H9 (cell line): ENCODE measurements around the gene TYW1. TPM values are rescaled to one million over a fixed set of nuclear protein-coding genes. Genes with fewer than 3 reads are reported as not detected.
"Not testable (repeated sequence)": the region's sequence is repeated elsewhere in the genome, so short reads cannot be mapped to it uniquely, and the experiment has no call there.

Experiments used
- DNase-seq: peaks from one replicate; pipeline ENCODE4 v3.0.0-alpha.2; 2017
- H2AFZ ChIP-seq: one replicate; pipeline ENCODE4 v1.6.1; 2013; ENCODE audit warnings: mild to moderate bottlenecking, low read length, control low read depth, moderate library complexity
- H2AK5ac ChIP-seq: 2 replicates; pipeline ENCODE4 v1.6.1; 2013; ENCODE audit warnings: low read length, control low read depth, mixed read lengths; ENCODE audit not compliant: insufficient read length
- H2BK120ac ChIP-seq: one replicate; pipeline ENCODE4 v1.6.1; 2013; ENCODE audit warnings: low read depth, mild to moderate bottlenecking, low read length, control low read depth, inconsistent platforms; ENCODE audit not compliant: poor library complexity, severe bottlenecking
- H2BK12ac ChIP-seq: 2 replicates; pipeline ENCODE4 v1.6.1; 2013; ENCODE audit warnings: low read length, control low read depth, mixed read lengths, low read depth; ENCODE audit not compliant: insufficient read length
- H2BK15ac ChIP-seq: 2 replicates; pipeline ENCODE4 v1.6.1; 2013; ENCODE audit warnings: low read depth, low read length, control low read depth
- H2BK20ac ChIP-seq: one replicate; pipeline ENCODE4 v1.6.1; 2013; ENCODE audit warnings: low read depth, mild to moderate bottlenecking, low read length, control low read depth, inconsistent platforms; ENCODE audit not compliant: poor library complexity, severe bottlenecking
- H2BK5ac ChIP-seq: 2 replicates; pipeline ENCODE4 v1.6.1; 2013; ENCODE audit warnings: low read length, control low read depth, mixed read lengths; ENCODE audit not compliant: insufficient read length
- H3K14ac ChIP-seq: 2 replicates; pipeline ENCODE4 v1.6.1; 2013; ENCODE audit warnings: low read length, control low read depth; ENCODE audit not compliant: insufficient read depth
- H3K18ac ChIP-seq: 2 replicates; pipeline ENCODE4 v1.6.1; 2013; ENCODE audit warnings: low read depth, mild to moderate bottlenecking, mixed read lengths, low read length, control low read depth; ENCODE audit not compliant: insufficient read length
- H3K23ac ChIP-seq: 2 replicates; pipeline ENCODE4 v1.6.1; 2013; ENCODE audit warnings: low read length, control low read depth, mixed read lengths, low read depth; ENCODE audit not compliant: insufficient read length
- H3K23me2 ChIP-seq: 2 replicates; pipeline ENCODE4 v1.6.1; 2013; ENCODE audit warnings: low read depth, mild to moderate bottlenecking, mixed read lengths, low read length, control low read depth; ENCODE audit not compliant: insufficient read length, poor library complexity, severe bottlenecking
- H3K27ac ChIP-seq: 2 replicates; pipeline ENCODE4 v1.5.1; 2013; ENCODE audit warnings: low read length, control low read depth, mixed read lengths, low read depth; ENCODE audit not compliant: insufficient read length
- H3K27me3 ChIP-seq: 2 replicates; pipeline ENCODE4 v1.6.1; 2013; ENCODE audit warnings: low read length, control low read depth, inconsistent platforms; ENCODE audit not compliant: insufficient read depth
- H3K4ac ChIP-seq: 2 replicates; pipeline ENCODE4 v1.6.1; 2013; ENCODE audit warnings: low read depth, mild to moderate bottlenecking, control low read depth, inconsistent platforms, low read length, moderate library complexity
- H3K4me1 ChIP-seq: 2 replicates; pipeline ENCODE4 v1.6.1; 2013; ENCODE audit warnings: low read length, control low read depth, inconsistent platforms; ENCODE audit not compliant: insufficient read depth
- H3K4me2 ChIP-seq: 2 replicates; pipeline ENCODE4 v1.6.1; 2013; ENCODE audit warnings: low read length, control low read depth, mixed read lengths; ENCODE audit not compliant: insufficient read length, insufficient read depth
- H3K56ac ChIP-seq: 2 replicates; pipeline ENCODE4 v1.6.1; 2013; ENCODE audit warnings: low read depth, mild to moderate bottlenecking, mixed read lengths, low read length, control low read depth; ENCODE audit not compliant: insufficient read length
- H3K79me1 ChIP-seq: 2 replicates; pipeline ENCODE4 v1.6.1; 2013; ENCODE audit warnings: low read depth, mild to moderate bottlenecking, moderate library complexity, low read length, control low read depth, inconsistent platforms; ENCODE audit not compliant: insufficient read depth, poor library complexity, severe bottlenecking
- H3K79me2 ChIP-seq: 2 replicates; pipeline ENCODE4 v1.6.1; 2013; ENCODE audit warnings: low read length, control low read depth, inconsistent platforms; ENCODE audit not compliant: insufficient read depth
- H3K9ac ChIP-seq: 2 replicates; pipeline ENCODE4 v1.6.1; 2013; ENCODE audit warnings: low read length, control low read depth, mixed read lengths; ENCODE audit not compliant: insufficient read length; ENCODE audit errors: extremely low read depth
- H3K9me3 ChIP-seq: one replicate; pipeline ENCODE4 v1.6.1; 2013; ENCODE audit warnings: low read depth, low read length, inconsistent platforms; ENCODE audit not compliant: control insufficient read depth
- H3T11ph ChIP-seq: one replicate; pipeline ENCODE4 v1.6.1; 2013; ENCODE audit warnings: mild to moderate bottlenecking, low read length, control low read depth, inconsistent platforms
- H4K20me1 ChIP-seq: one replicate; pipeline ENCODE4 v1.6.1; 2013; ENCODE audit not compliant: control insufficient read depth, insufficient read length, insufficient read depth
- H4K5ac ChIP-seq: 2 replicates; pipeline ENCODE4 v1.6.1; 2013; ENCODE audit warnings: low read depth, mild to moderate bottlenecking, mixed read lengths, low read length, control low read depth; ENCODE audit not compliant: insufficient read length
- H4K8ac ChIP-seq: replicated peaks from 2 replicates; pipeline ENCODE4 v1.6.1; 2013; ENCODE audit warnings: low read length, control low read depth, mixed read lengths, low read depth; ENCODE audit not compliant: insufficient read length
- H4K91ac ChIP-seq: 2 replicates; pipeline ENCODE4 v1.6.1; 2013; ENCODE audit warnings: low read depth, mild to moderate bottlenecking, moderate library complexity, mixed read lengths, low read length, control low read depth; ENCODE audit not compliant: insufficient read length
- H3K27ac Mint-ChIP-seq, 3 experiments: 2 replicates in 2 of 3; 3 replicates in 1 of 3; pipeline ENCODE4 v1.8.0; 2020 to 2021; ENCODE audit warnings: mixed read lengths in 3 of 3, mild to moderate bottlenecking in 1 of 3, moderate library complexity in 1 of 3
- H3K27me3 Mint-ChIP-seq: 2 replicates; pipeline ENCODE4 v1.8.0; 2021; ENCODE audit warnings: low read depth, mild to moderate bottlenecking, moderate library complexity, mixed read lengths
- H3K36me3 Mint-ChIP-seq, 3 experiments: 2 replicates in 2 of 3; 3 replicates in 1 of 3; pipeline ENCODE4 v1.8.0; 2020 to 2021; ENCODE audit warnings: low read depth in 3 of 3, mixed read lengths in 3 of 3; ENCODE audit not compliant: insufficient read depth in 1 of 3
- H3K4me1 Mint-ChIP-seq, 2 experiments: 2 replicates each; pipeline ENCODE4 v1.8.0; 2020; ENCODE audit warnings: mixed read lengths in 2 of 2
- H3K4me3 Mint-ChIP-seq, 2 experiments: 2 replicates in 1 of 2; 3 replicates in 1 of 2; pipeline ENCODE4 v1.8.0; 2020 to 2021; ENCODE audit warnings: mild to moderate bottlenecking in 2 of 2, mixed read lengths in 2 of 2, moderate library complexity in 1 of 2
- H3K9me3 Mint-ChIP-seq, 2 experiments: 2 replicates in 1 of 2; 3 replicates in 1 of 2; pipeline ENCODE4 v1.8.0; 2020; ENCODE audit warnings: mild to moderate bottlenecking in 2 of 2, mixed read lengths in 2 of 2, moderate library complexity in 1 of 2
- WGBS: extraction: QIAGEN DNeasy Blood & Tissue Kit; methylation state at CpG from one replicate; pipeline ENCODE4 v1.1.7; 2013; ENCODE audit warnings: missing lambda C conversion rate, low lambda C conversion rate, mixed read lengths; ENCODE audit not compliant: insufficient read length; ENCODE audit errors: extremely low coverage; 5-methylcytosine and 5-hydroxymethylcytosine counted together
- total RNA-seq: library from RNA; stranded (reverse); gene quantifications from 2 replicates; pipeline ENCODE4 v1.2.1, GENCODE V29; 2021

TYW1 gene
- total RNA-seq, 1 experiment from 2014 or later: 22.3 TPM

GRCh38 chr7:67213038-67213437, 216.4 kb downstream of the TYW1 start:
- not testable (repeated sequence) for H3K9me3 Mint-ChIP-seq, H2BK5ac ChIP-seq, H4K5ac ChIP-seq, H3K23me2 ChIP-seq, H2BK20ac ChIP-seq, DNase-seq, H3K27ac ChIP-seq, H2AFZ ChIP-seq, H3K4me1 Mint-ChIP-seq, H3T11ph ChIP-seq, H4K8ac ChIP-seq, H3K79me2 ChIP-seq, H2BK15ac ChIP-seq, H3K23ac ChIP-seq, H2BK120ac ChIP-seq, H3K27ac Mint-ChIP-seq, H3K9ac ChIP-seq, H3K4me2 ChIP-seq, H3K4me3 Mint-ChIP-seq, H3K56ac ChIP-seq, H2BK12ac ChIP-seq, H3K4me1 ChIP-seq, H3K27me3 Mint-ChIP-seq, H2AK5ac ChIP-seq, H3K27me3 ChIP-seq, H4K91ac ChIP-seq, H3K4ac ChIP-seq, H3K18ac ChIP-seq, H3K14ac ChIP-seq, H3K79me1 ChIP-seq, H4K20me1 ChIP-seq, H3K9me3 ChIP-seq
- WGBS: no CpG with 5 or more reads among the region's 7 CpGs
- peaks cover 4 to 10% (median 4%) of the 10 kb centered on the region in 3 experiments; a peak in 5 of 7 replicates for H3K36me3 Mint-ChIP-seq

DNA sequence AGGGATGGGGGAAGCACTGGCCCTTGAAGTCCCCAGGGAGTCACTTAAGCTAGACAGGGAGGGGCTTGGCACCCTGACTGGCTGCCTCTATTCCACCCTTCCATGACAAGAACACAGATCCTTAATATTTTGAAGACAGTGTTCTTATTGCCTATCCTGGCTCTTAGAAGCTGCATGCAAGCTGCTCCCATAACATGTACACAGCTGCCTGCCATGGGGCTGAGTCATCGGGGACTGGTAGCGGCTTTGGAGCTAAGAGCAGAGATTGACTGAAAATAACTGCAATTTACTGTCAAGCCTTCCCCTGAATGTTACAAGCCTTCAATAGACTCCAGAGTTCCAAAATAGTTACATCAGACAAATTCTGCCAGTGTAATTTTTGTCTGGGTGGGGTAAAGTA, 226.9 kb downstream of the TYW1 start:
- not testable (repeated sequence) for H2BK5ac ChIP-seq, H4K91ac ChIP-seq, H3K27ac Mint-ChIP-seq, H3K9me3 Mint-ChIP-seq, H4K5ac ChIP-seq, H3K14ac ChIP-seq, DNase-seq, H3K9ac ChIP-seq, H3K4me1 ChIP-seq, H3K4ac ChIP-seq, H3K79me2 ChIP-seq, H3T11ph ChIP-seq, H3K18ac ChIP-seq, H3K23ac ChIP-seq, H3K56ac ChIP-seq, H4K20me1 ChIP-seq, H3K27ac ChIP-seq, H3K27me3 Mint-ChIP-seq, H3K9me3 ChIP-seq, H2AK5ac ChIP-seq, H4K8ac ChIP-seq, H3K4me2 ChIP-seq, H2BK20ac ChIP-seq, H2BK12ac ChIP-seq, H3K79me1 ChIP-seq, H2BK120ac ChIP-seq, H3K27me3 ChIP-seq, H2AFZ ChIP-seq, H3K23me2 ChIP-seq, H3K4me3 Mint-ChIP-seq, H2BK15ac ChIP-seq
- WGBS: no CpG with 5 or more reads among the region's 2 CpGs
- H3K4me1 Mint-ChIP-seq: peaks cover 15% of the 10 kb centered on the region in 2 experiments
- H3K36me3 Mint-ChIP-seq: peaks cover 8 to 14% (median 10%) of the 10 kb centered on the region in 3 experiments
